ENCODE data around the gene NKD1.

The NKD1 gene

GRCh38 chr16:50596762-50597450 is 48.7 kb downstream of the NKD1 start:
- no peak overlapping the region for H3K4me3 ChIP-seq (ENCODE audit: low read depth, low read length)
- in situ Hi-C loops (cut with HindIII; ENCODE audit: low sequenced_read_pairs), result no loop called here
- no peak for DNase-seq (ENCODE audit: low read depth, low spot score)
- TF ChIP-seq, protein P1, sequence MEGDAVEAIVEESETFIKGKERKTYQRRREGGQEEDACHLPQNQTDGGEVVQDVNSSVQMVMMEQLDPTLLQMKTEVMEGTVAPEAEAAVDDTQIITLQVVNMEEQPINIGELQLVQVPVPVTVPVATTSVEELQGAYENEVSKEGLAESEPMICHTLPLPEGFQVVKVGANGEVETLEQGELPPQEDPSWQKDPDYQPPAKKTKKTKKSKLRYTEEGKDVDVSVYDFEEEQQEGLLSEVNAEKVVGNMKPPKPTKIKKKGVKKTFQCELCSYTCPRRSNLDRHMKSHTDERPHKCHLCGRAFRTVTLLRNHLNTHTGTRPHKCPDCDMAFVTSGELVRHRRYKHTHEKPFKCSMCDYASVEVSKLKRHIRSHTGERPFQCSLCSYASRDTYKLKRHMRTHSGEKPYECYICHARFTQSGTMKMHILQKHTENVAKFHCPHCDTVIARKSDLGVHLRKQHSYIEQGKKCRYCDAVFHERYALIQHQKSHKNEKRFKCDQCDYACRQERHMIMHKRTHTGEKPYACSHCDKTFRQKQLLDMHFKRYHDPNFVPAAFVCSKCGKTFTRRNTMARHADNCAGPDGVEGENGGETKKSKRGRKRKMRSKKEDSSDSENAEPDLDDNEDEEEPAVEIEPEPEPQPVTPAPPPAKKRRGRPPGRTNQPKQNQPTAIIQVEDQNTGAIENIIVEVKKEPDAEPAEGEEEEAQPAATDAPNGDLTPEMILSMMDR (IDR thresholded peaks at IDR 0.05; ENCODE audit: low read depth, low read length), result no peak

DNA sequence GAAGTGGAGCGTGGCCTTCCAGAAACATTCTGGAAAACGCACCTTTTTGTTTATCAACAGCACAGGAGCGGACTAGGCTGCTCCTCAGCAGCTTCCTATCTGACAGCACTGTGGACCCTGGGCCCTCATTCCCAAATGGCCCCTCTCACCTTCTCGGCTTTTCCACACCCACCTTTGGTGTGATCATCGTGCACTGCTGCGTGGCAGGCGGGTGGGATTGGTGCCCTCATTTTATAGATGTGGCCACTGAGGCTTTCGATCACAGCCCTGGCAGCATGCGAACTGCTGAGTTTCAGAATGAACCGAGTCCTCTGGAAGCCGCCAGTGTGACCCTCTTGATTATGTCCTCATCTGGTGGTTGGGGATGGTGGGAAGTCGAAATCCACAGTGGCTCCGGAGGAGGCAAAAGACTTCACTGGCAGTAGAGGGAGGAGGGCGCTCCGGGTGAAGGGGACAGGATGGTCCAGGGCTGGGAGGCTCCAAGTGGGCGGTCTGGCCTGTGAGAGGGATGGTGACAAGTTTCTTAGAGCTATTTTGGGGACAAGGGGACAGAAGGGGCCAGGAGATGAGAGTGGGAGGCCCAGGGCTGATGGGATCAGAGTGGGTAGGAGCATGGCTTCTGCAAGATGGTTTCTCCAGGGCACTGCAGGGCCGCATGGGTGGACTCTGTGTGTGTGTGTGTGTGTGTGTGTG is 49.5 kb downstream of the NKD1 start:
- TF ChIP-seq, protein P1 (IDR thresholded peaks at IDR 0.05; ENCODE audit: low read depth, low read length), result no peak
- in situ Hi-C loops (cut with HindIII; ENCODE audit: low sequenced_read_pairs), result no loop called here
- no peak overlapping the region for H3K4me3 ChIP-seq (ENCODE audit: low read depth, low read length)
- DNase-seq (ENCODE audit: low read depth, low spot score), result no peak

DNA sequence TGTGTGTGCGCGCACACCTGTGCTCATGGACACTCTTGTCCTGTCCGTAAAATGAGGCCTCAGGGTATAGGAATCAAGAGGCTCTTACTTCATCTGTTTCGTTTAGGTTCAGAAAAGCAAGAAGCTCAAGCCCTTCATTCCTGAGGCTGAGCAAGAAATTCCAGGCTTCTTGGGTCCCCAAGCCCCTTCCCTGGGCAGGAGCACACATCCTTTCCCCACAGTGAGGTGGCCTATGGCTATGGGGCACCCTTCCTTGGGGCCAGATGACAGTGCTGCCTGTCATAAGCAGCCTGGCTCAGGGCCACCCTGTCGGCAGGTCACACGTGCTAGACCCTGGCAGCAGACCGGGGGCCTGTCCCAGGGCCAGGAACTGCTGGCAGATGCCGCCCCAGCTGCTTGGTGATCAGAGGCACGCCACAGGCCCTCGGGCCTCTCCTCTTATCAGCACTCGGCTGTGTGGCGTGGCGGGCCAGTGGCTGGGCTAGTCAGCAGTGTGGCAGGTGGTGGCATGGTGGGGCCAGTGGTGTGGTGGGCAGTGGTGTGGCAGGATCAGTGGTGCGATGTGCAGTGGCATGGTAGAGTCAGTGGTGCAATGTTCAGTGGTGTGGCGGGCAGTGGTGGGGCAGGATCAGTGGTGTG is 50.2 kb downstream of the NKD1 start:
- in situ Hi-C loops (cut with HindIII; ENCODE audit: low sequenced_read_pairs), result no loop called here
- TF ChIP-seq, protein P1 (IDR thresholded peaks at IDR 0.05; ENCODE audit: low read depth, low read length), result no peak
- H3K4me3 ChIP-seq (ENCODE audit: low read depth, low read length), result no peak overlapping the region
- DNase-seq (ENCODE audit: low read depth, low spot score), result no peak

GRCh38 chr16:50598936-50599361 is 50.8 kb downstream of the NKD1 start:
- H3K4me3 ChIP-seq (ENCODE audit: low read depth, low read length), result no peak overlapping the region
- in situ Hi-C loops (cut with HindIII; ENCODE audit: low sequenced_read_pairs), result no loop called here
- DNase-seq (ENCODE audit: low read depth, low spot score), result no peak
- TF ChIP-seq, protein P1 (IDR thresholded peaks at IDR 0.05; ENCODE audit: low read depth, low read length), result no peak

DNA sequence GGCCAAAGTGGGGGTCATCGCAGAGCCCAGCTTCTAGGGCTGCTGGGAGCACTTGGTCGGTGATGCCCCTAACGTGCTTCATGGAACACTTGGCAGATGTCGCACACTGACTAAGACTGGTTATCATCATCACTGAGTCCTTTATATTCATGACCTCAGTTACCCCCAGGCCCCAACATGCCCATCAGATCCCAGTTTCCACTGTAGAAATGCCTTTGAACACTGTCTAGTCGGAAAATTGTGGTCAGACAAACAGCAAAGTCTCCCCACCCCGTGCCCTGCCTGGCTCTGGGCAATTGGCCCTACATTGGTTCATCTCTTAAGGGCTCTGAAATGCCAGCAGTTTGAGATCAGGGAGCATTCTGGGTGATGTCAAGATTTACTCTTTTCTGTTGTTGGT is 51.3 kb downstream of the NKD1 start:
- DNase-seq (ENCODE audit: low read depth, low spot score), result no peak
- TF ChIP-seq, protein P1 (IDR thresholded peaks at IDR 0.05; ENCODE audit: low read depth, low read length), result no peak
- no peak overlapping the region for H3K4me3 ChIP-seq (ENCODE audit: low read depth, low read length)
- in situ Hi-C loops (cut with HindIII; ENCODE audit: low sequenced_read_pairs), result no loop called here

- no peak overlapping the region for H3K4me3 ChIP-seq (ENCODE audit: low read depth, low read length)
- no peak for DNase-seq (ENCODE audit: low read depth, low spot score)
- in situ Hi-C loops (cut with HindIII; ENCODE audit: low sequenced_read_pairs), result no loop called here
- TF ChIP-seq, protein P1 (IDR thresholded peaks at IDR 0.05; ENCODE audit: low read depth, low read length), result no peak
Measured at GRCh38 chr16:50600582-50601283, 52.5 kb downstream of the NKD1 start.

All from astrocyte of the spinal cord (primary cell).